Urothelium cell line (cell line): Measurements from ENCODE around the gene COL18A1.
"Not testable (repeated sequence)": the region's sequence is repeated elsewhere in the genome, so short reads cannot be mapped to it uniquely, and the experiment has no call there.

Experiments used
- DNase-seq: peaks from one replicate; pipeline ENCODE4 v3.0.0; 2011; ENCODE audit warnings: low spot score, mixed read lengths
- FAIRE-seq: peaks from 2 replicates; lab custom pipeline; 2011; peaks lifted over from hg19 to GRCh38; lab: Jason Lieb, UNC

Gene COL18A1

DNA sequence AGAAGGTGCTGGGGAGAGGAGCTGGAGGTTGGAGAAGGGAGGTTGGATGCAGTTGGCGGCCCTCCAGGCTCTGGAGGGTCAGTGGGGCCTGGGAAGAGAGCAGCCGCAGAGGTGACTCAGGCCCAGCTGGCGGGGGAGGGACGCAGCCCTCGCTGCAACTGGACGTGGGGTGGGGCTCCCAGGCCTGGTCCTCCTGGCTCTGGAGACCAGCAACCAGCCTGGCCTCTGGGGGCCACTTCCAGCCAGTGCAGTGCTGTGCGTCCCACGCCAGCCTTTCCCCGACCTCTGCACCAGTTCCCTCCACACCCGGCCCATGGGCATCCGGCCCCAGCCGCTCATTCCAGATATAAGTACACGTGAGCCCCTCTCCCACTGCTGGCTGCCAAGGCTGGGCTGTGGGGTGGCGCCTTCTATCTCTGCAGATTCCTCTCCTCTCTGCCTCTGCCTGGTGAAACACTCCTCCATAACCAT, 38.0 kb upstream of the COL18A1 start:
- peak; percentile 71 for FAIRE-seq
- DNase-seq, result peak; percentile 83

DNA sequence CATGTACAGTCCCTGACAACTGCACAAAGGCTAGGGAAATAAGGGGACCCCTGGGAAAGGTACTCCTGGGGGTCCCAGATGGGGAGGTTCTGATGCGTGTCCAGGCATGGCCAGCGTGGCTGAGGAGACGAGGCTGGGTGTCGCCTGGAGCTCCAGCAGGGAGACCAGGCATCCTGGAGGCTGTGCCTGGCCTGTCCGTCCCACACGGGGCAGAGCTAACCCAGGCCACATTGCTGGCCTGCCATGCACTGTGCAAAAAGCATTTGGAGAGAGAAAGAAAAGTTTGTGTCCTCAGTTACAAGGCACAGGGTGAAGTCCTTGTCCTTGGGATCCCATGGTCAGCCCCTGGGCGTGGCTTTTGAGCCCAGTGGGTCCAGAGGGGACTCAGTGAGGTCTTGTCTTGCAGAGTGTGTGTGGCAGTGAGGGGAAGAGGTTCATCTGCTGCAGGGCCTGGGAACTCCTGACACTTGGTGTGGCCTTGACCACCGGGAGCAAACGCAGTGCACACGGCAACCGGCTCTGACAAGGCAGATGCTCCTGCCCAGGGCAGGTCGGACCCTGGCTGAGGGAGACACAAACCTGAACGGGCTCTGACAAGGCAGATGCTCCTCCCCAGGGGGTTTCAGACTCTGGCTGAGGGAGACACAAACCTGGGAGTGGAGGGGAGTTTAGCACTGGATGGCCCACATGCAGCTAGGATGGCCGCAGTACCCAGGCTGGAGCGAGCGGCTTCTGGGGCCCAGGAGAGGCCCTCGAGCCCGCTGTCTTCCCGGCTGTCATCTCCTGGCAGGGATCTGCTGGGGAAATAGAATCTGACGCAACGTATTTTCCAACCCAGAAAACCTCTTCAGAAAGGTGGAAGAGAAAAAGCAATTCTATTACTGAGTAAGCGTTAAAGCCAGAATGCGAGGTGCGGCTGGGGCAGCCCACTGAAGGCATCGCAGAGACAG, 37.3 kb upstream of the COL18A1 start:
- FAIRE-seq (no peak), DNase-seq (peak; percentile 13)

DNA sequence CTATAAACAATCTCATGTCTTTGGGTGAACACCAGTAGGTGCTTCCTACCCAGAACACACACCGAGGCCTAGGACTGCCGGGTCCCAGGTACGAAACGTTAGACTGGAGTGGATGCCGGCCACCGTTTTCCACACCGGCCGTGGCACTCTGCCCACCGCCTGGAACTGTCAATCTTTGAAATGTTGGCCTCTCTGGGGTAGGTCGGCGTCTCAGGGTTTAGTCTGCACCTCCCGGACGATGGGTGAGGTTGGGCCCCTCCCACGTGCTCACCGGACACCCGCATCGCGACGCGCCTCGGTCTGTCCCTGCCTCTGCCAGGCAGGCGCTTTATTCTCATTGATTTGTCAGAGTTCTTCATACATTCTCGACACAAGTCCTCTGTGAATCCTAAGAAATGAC, 35.9 kb upstream of the COL18A1 start:
- FAIRE-seq, result not testable (repeated sequence)

DNA sequence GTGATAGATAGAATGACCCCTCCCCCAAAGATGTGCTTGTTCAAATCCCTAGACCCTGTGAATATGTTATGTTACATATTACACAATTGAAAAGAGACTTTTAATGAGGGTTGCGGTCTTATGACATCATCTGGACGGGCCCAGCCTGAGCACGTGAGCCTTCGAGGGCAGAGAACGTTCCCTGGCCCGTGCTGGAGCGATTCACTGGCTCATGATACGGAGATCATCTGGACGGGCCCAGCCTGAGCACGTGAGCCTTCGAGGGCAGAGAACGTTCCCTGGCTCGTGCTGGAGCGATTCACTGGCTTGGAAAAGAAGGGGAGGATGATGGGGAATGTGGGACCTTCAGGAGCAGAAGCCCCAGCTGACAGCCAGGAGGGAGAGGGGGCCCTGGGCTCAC, 34.4 kb upstream of the COL18A1 start:
- DNase-seq, result no peak
- no peak for FAIRE-seq

More for the DNA sequence above, 35.9 kb upstream of the COL18A1 start:
- not testable (repeated sequence) for DNase-seq

DNA sequence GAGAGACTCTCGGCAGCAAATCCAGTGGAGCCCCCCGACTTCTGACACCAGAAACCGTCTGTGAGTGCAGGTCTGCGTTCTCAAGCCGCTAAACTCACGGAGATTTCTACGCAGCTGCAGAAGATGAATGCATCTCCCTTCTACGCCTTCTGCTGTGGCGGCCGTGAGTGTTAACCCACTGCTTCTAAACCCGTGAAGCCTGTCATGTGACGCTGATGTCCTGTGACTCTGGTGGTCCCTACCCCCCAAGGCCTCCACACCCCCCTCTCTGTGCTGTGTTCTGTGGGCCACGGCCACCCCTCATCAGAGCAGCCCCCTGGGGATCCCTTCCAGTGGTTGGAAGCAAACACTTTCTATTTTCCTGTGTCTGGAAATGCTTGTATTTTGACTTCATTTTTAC, 33.9 kb upstream of the COL18A1 start:
- DNase-seq, result no peak
- FAIRE-seq, result no peak

DNA sequence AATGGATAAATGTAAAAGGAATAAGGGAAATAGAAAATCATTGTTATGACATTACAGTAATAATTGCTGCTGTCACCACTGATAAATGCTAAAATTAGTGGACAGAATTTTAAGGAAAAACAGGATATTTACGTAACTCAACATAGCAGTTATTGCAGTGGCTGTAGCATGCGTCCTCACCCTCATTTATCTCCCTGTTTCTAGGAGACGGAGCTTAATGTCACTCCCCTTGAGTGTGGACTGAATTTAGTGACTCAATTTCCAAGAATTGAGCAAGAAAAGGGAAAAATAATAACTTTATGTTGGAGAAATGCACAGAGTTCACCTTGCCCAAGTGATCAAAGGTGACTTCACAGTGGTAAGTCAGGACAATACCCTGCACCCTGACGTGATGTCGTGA, 33.3 kb upstream of the COL18A1 start:
- DNase-seq (no peak), FAIRE-seq (no peak)

DNA sequence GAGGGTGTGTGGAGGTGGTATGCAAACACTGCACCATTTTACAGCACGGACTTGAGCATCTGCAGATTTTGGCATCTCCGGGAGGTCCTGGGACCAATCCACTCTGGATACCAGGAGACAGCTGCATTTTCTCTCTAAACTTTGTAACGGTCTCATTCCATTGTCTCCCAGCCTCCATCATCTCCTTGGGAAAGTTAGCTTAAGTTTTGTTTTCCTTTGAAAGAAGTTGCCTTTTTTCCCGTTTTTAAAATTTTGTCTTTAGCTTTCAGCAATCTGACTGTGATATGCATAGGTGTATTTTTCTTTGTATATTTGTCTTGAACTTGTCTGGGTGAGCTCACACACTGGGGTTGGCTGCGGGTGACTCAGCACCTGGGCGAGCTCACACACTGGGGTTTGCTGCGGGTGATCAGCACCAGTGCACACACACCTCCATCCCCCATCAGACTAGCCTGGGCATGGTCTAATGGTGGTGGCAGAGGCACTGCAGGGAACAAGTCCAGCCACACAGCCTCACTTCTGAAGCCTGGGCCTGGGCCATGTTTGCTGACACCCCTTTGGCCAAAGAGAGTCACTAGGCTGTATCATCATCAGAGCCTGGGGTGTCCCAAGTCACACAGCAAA, 32.1 kb upstream of the COL18A1 start:
- DNase-seq (peak; percentile 71), FAIRE-seq (no peak)

DNA sequence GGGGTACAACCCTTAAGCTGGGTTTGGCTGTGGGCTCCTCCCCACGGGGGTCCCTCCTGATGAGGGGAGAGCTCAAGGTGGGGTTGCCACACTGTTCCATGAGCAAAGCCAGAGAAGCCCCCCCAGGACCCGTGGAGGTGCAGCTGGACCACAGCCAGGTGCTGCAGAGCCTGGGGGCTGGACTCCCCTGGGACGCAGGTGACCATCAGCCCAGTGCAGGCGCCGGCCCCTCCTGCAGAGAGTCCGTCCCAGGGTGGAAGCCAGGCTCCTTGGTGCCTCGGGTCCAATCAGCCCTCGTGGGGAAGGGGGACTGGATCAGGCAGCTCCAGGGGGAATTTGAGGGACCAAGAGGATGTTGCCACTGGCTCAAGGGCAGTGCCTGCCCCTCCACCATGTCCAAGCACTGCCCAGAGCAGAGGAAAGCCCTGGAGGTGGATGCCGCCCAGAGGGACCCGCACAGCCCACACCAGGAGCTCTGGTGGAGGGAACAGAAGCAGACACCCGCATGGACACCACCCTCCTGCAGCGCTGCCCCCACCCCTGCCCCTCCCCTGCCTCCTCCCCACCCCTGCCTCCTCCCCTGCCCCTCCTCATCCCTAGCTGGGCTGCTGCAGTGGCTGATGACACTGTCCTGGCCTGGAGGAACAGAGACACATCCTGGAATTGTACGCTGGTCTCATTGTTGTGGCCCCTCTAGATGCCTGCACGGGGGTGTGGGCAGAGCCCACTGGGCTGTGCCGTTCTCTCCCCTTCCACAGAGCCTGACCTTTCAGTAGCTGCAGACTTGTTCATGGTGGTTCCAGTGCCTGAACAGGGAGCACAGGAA, 30.8 kb upstream of the COL18A1 start:
- no peak for DNase-seq

DNA sequence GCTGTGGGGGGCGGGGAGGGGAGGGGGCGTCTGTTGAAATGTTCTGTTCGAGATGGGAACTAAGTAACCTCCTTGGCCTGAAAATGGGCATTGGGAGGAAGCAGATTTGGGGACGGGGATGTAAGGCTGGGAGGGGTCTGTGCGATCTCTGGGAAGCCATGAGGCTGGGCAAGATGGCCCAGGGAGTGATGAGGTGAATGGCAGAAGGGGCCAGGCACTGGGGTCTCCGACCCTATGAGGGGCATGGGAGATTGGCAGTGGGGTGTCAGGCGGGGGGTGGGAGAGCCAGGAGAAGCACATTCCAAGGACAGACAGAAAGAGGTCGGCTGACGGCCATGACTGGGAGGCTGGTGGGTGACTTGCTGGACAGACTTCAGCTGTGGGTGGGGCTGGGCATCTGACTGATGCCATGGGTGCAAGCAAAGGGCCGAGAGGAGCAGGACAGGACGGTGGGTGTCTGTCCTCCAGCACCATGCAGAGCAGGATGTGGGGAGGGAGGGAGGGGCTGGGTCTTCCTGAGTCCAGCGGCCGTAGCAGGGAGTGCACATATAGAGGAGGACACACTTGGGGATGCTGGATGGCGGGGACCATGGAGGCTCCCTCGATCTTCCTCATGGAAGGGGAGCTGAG, 30.0 kb upstream of the COL18A1 start:
- DNase-seq (no peak), FAIRE-seq (no peak)

More for the DNA sequence above, 30.8 kb upstream of the COL18A1 start:
- FAIRE-seq, result no peak

DNA sequence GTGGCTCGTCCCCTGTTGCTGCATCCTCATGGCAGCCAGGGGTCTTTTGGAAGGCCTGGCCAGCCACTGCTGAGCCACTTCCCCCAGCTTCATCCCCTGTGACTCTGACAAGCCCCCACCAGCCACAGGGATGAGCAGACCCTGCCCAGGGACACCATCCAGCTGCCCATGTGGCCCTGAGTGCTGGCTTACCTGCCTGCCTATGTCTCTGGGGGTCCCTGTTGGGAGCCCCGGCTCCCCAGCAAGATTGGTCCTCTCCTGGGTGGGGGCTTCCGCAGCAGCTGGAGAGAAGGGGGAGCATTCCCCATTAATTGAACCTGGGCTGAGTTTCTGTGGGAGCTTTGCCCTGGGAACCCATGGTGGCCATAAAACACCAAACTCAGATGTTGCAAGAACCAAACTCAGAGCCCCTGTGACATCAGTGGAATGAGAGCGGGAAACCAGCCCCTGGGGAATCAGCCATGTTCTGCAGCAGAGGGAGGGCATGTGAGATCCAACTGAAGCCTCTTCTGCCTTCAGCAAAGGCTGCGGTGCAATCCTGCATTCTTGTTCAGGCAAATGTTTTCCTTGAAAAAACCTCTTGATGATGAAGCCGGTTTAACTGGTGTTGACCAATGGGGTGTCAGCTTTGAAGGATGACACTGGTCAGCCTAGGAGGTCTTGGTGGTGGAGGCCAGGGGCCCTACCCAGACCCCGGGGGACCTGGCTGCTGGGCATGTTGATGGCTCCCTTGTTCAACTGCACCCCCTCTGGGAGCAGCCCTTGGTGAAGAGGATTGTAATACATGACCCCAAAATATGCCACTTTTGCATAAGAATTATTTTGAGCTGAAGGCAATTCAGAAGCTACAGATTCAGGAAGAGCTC, 28.3 kb upstream of the COL18A1 start:
- DNase-seq (no peak), FAIRE-seq (no peak)

DNA sequence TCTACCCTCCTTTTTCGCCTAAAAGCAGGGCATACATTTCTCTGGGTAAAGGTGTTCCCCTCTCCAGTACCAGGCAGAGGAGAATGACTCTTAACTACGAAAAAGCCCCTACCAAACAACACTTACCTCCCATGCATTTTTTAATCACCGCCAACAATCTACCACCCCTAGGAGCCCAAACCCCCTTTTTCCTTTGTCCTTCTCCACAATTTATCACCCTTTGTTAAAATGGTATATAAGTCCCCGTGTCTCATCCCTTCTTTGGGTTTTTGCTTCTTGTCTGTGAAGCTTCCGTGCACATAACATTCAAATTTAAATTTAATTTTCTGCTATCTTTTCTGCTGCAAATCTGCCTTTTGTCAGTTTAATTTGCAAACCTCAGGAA, 27.6 kb upstream of the COL18A1 start:
- DNase-seq (no peak), FAIRE-seq (no peak)

DNA sequence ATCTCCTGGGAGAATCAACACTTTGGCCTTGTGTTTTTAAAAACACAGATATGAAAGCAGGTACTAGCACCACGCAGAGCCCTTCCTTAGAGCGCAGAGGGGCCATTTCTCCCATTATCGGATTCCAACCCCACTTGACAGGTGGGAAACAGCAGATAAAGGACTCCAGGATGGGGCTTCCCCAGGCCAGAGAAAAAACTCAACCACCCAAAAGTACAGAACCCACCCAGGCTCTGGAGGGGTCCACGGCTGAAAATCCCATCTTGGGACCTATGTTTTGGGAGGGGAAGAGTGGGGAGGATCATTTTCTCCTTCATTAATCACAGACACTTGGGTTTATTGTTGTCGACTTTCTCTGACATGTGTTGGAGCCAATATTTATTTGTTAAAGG, 27.1 kb upstream of the COL18A1 start:
- DNase-seq (no peak), FAIRE-seq (no peak)

DNA sequence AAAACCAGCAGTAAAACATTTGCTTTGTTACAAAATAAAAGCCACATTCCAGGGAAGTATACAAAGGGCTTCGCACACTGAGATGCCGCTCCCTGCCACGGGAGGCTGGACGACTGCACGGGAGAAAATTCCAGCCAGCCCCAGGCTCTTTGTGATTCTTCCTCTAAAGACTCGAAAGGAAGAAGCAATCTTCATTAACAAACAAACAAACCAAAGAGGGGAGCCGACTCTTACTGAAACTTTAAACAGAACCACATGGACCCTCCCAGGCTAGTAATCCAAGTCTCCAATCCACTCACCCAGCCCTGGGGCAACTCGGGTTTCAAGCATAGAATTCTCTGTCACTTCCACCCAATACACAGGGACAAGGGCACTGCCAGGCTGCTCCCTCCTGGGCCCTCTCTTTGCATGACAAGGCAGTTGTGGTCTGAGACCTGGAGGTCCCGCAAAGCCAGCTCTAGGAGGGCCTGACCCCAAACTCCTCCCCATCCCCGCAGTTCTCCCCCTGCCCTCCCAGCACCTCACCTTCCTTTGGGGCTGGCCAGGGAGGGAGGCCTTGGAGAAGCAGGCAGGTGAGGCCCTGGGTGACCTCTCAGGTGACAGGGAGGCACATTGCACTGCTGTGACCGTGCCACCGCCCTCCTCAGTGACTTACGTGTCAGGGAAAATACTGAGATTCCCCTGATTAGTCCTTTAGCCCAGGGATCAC, 26.6 kb upstream of the COL18A1 start:
- FAIRE-seq (no peak), DNase-seq (no peak)

DNA sequence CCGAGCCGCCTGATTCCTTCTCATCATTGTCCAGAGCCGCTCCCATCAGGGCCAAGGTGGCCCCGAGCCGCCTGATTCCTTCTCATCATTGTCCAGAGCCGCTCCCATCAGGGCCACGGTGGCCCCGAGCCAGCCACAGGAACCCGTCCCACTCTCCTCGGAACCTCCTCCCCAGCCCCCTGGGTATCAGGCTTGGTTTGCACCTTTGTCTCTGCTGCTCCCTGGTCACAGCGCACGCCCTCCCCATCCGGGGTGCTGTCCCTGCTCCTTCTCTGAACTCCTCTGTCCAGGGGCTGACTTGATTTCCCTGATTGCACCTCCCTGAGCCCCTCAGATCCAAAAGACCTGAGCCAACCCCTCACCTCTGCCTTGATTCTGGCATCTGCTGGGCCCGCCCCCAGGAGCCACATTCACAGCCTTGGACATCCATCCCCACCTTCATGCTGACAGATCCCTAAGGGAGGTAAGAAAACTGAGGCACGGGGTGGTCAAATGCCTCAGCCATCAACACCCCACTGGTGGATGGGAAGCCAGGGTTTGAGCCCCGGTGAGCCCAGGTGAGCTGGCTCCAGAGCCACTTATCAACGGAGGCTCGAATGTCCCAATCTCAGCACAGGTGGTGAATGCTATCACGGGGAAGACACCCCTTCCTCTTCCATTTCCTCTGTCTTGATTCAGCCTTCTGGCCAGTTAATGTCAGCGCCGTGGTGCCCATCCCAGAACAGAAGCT, 25.6 kb upstream of the COL18A1 start:
- no peak for DNase-seq

DNA sequence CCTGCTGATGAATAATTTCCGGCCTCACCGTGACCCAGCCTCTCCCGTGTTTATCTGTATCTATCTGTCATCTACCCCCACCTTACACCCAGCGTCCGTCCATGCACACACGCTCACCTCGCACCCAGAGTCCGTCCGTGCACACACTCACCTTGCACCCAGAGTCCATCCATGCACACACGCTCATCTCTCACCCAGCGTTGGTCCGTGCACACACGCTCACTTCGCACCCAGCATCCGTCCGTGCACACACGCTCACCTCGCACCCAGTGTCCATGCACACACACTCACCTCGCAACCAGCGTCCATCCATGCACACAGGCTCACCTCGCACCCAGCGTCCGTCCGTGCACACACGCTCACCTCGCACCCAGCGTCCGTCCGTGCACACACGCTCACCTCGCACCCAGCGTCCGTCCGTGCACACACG, 25.0 kb upstream of the COL18A1 start:
- DNase-seq (no peak), FAIRE-seq (no peak)

More for the DNA sequence above, 25.6 kb upstream of the COL18A1 start:
- FAIRE-seq, result no peak

DNA sequence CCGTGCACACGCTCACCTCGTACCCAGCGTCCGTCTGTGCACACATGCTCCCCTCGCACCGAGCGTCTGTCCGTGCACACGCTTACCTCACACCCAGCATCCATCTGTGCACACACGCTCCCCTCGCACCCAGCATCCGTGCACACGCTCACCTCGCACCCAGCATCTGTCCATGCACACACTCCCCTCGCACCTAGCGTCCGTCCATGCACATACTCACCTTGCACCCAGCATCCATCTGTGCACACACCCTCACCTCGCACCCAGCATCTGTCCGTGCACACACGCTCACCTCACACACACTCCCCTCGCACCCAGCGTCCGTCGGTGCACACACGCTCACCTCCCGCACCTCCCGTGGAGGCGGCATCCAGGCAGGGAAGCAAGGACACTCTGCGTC, 24.4 kb upstream of the COL18A1 start:
- no peak for FAIRE-seq
- no peak for DNase-seq

DNA sequence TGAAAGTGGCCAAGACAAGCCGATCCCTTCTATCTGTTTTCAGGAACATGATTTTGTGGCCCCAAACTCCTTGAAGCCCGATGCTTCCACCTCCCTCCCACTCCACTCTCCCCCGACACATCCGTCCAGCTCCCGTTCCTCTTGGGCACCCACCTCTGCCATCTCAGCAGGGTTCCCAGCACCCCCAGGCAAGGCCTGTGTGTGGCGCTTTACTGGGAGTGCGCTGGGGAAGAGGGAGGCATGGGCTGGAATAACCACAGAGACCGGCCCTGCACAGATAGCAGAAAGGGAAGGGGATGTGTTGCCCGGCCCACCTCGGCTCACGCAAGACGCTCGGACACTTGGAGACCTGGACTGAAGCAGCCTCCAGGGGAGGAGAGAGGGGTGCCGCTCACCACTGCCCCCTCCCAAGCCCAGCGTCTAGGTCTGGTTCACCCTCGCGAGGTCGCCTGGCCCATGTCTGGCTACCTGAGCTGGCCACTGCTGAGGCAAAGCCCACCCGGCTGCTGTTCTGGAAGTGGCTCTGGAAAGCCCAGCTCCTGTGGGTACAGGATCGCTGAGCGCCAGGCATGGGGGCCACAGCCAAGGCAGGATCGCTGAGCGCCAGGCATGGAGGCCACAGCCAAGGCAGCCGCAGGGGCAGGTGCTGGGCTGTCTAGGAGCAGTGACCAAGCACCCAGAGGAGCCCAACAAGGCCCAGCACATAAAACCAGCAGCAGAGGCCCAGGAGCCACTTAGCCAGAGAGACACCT, 23.8 kb upstream of the COL18A1 start:
- FAIRE-seq, result no peak
- DNase-seq, result no peak
